ENCODE data around the gene GPR17.

GPR17 gene

DNA sequence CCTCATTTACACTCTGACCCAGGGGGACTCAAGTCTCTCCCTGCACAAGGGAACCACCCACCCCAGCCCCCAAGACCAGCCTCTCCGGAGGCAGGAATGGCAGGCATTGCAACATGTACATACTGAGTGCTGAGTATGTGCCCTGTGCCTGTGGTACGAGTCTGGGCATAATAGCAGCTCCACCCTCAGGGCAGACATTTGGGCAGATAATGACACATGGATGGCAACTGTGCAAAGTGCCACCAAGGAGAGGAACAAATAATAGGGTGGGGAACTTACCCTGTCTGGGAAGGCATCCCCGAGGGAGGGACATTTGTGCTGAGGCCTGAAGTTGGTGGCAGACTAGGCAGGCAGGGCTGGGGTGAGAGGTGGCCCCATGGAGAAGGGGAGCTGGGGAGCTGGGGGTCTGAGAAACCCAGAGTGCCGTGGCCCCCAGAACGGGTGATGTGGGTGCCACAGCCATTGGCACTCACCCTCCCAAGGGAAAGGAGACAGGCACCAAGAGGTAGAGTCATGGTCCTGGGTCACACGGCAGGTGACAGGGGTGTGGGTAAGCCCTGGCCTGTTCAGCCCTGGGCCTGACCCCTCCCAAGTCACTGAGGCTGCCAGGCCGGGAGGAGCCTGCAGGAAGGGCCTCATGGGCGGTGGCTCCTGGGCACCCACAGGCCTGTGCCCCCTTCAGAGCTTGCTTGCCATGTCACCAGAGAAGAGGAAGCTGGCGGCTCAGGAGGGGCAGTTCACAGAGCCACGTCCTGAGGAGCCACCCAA, 15.7 kb upstream of the GPR17 start:
- TF ChIP-seq GATA1 (IDR thresholded peaks at IDR 0.05; ENCODE audit: low read depth, low read length) (no peak), POLR2A (IDR thresholded peaks at IDR 0.05; ENCODE audit: low read length) (no peak)

DNA sequence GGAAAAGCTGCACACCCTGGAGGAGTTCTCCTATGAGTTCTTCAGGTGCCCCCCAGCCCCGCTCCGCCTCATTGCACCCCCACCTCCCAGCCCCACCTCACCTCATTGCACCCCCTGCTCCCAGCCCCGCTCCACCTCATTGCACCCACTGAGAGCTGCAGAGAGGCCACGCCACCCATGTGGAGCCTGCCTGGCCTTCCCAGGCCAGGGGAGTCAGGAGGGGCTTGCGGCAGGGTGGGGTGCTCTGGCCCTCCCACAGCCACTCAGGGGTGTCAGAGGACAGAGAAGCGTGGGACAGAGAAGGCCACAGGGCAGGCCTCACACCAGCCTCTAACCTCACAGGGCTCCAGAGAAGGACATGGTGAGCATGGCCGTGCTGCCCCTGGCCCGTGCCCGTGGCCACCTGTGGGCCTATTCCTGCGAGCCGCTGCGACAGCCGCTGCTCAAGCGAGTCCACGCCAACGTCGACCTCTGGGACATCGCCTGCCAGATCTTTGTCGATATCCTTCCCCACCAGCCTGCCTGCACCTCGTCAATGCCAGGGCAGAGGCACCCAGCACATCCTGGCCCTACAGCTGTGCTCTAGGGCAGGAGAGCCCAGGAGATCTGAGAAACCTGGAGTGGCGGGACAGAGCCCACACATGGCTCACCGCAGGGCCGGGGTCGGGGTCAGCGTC, 15.0 kb upstream of the GPR17 start:
- no peak for DNase-seq
- TF ChIP-seq POLR2A (IDR thresholded peaks at IDR 0.05; ENCODE audit: low read length), result no peak
- no peak for TF ChIP-seq GATA1 (IDR thresholded peaks at IDR 0.05; ENCODE audit: low read depth, low read length)

More for the DNA sequence above, 15.7 kb upstream of the GPR17 start:
- no peak for DNase-seq

DNA sequence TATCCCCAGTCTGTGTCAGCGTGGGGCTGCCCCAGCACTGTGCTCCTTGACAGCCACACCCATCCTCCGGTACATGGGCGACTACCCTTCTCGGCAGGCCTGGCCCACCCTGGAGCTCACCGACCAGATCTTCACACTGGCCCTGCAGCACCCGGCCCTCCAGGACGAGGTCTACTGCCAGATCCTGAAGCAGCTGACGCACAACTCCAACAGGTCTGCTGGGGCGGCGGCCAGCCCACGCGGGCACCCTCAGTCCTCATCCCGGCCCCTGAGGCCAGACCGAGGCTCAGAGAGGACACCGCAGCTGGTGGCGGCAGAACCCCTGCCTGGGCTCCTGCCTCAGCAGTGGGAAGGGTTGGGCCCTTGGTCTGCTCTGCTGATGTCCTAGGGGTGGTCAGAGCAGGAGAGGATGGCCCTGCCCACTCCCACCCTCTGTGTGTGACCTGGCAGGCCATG, 14.4 kb upstream of the GPR17 start:
- no peak for DNase-seq
- no peak for TF ChIP-seq POLR2A (IDR thresholded peaks at IDR 0.05; ENCODE audit: low read length)
- TF ChIP-seq GATA1 (IDR thresholded peaks at IDR 0.05; ENCODE audit: low read depth, low read length), result no peak

DNA sequence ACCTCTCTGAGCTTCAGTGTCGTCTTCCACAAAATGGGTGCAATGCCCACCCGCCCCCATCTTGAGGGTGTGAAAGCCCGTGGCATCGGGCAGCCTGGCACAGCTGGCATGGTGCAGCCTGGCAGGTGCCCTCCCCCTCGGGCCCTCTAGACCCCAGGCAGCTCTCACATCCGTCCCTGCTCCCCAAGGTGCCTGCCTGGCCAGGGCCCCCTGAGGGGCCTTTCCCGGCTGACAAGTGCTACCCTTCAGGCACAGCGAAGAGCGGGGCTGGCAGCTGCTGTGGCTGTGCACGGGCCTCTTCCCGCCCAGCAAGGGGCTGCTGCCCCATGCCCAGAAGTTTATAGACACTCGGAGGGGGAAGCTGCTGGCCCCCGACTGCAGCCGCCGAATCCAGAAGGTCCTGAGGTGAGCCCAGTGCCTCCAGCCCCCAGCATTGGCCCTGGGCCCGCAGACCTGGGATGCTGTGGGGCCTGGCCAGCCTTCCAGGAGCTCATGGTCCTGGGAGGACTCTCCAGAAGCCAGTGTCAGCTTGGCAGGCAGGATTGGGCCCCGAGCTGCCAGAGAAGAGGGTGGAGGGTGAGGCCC, 13.9 kb upstream of the GPR17 start:
- DNase-seq, result no peak
- TF ChIP-seq GATA1 (IDR thresholded peaks at IDR 0.05; ENCODE audit: low read depth, low read length), result no peak
- TF ChIP-seq POLR2A (IDR thresholded peaks at IDR 0.05; ENCODE audit: low read length), result no peak

DNA sequence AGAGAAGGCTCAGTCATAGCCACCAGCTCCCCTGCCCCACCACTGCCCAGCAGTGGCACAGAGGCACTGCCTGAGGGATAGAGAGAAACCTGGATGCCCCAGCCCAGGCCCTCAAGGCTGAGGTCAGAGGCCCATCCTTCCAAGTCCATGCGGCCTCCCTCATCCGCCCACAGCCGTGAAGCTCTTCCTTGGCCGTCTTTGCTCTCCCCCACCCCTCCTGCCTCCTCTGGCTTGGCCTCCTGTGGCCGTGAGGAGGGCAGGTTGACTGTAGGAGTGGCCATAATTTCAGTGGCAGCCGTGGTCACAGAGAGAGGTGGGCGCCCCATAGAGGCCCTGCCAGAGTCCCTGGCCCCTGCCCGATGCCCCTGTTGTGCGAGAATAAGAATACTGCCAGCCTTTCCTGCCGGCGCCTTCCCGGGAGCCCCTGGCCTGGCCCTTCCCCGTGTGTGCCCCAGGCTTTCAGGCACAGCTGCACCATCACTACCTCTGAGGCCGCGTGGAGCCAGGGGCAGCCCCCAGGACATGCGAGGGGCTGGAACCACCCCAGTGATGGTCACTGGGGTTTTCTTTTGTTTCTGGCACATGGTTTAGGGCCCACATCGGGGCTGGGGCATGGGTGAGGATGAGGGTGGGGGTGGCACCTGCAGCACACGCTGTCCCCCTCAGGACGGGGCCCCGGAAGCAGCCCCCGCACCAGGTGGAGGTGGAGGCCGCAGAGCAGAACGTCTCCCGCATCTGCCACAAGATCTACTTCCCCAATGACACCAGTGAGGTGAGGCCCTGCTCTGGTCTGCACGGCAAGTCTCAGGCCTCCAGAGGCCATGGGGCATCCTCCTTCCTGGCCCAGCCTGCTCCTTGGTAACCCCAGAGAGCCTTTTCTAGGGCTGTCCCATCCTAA, 13.1 kb upstream of the GPR17 start:
- no peak for TF ChIP-seq POLR2A (IDR thresholded peaks at IDR 0.05; ENCODE audit: low read length)
- TF ChIP-seq GATA1 (IDR thresholded peaks at IDR 0.05; ENCODE audit: low read depth, low read length), result no peak
- no peak for DNase-seq

DNA sequence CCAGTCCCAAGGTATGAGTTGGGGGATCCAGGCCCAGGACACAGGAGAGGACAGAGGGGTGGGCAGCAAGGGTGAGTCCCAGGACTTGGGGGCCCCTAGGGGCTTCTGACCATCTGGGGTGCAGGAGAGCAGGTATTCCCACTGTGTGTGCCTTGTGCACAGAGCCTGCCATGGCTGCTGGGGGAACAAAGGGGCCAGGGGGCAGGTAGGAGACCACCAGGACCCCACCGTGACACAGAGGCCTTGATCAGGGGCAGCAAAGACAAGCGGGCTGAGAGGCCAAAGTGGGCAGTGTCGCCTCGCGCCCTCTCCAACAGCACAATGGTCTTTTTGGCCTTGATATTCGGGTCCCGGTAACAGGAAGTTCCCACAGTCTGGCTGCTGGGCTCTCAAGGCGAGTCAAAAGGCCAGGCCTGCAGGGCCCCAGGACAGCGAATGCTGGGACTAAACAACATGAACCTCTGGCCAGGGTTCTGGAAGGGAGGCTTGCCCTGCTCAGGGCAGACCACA, 12.3 kb upstream of the GPR17 start:
- DNase-seq, result no peak
- TF ChIP-seq POLR2A (IDR thresholded peaks at IDR 0.05; ENCODE audit: low read length) (no peak), GATA1 (IDR thresholded peaks at IDR 0.05; ENCODE audit: low read depth, low read length) (no peak)

DNA sequence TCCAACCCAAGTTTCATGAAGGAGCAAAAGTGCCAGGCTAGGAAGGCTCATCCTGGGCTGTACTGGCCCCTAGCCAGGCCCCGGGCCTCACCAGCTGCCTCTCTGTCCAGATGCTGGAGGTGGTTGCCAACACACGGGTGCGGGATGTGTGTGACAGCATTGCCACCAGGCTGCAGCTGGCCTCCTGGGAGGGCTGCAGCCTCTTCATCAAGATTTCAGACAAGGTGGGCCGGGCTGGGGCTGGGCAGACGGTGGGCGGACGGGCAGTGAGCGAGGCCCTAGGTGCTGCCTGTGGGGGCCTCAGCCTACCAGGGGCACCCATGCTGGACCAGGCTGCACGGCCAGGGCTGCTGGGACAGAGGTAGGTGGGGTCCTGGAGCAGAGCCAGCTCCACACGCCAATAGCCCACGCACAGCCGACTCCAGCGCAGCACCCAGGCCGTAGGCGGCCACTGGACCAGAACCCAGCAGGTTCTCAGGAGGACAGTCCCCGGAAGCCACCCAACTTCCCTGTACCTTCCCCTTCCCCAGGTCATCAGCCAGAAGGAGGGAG, 11.8 kb upstream of the GPR17 start:
- DNase-seq, result no peak

DNA sequence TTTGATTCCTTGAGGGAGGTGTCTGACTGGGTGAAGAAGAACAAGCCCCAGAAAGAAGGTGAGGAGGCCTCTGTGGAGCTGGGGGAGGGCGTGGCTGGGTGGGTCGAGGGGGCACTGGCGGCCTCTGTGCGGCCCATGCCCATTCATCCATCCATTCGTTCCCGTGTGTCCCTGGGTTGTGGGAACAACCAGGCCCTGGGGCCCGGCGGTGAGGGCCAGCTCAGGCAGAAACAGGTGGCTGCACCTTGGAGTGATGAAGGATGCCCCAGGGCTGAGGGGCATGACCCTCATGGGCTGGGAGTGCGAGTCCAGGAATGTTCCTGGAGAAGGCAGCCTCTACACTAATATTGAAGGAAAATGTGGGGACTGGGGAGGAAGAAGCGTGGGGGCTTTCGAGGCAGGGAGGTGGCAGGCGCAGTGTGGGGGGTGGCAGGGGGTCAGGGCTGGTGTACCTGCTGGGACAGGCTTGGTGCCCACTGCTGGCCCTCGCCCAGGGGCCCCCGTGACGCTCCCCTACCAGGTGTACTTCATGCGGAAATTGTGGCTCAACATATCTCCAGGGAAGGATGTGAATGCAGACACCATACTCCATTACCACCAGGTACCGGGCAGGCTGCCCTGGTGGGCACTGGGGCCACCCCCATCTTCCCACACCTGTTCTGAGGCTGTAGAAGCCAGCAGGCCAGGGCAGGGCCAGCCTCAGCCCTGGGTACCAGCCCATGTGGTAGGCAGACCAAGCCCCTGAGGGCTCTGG, 11.2 kb upstream of the GPR17 start:
- no peak for TF ChIP-seq GATA1 (IDR thresholded peaks at IDR 0.05; ENCODE audit: low read depth, low read length)
- TF ChIP-seq POLR2A (IDR thresholded peaks at IDR 0.05; ENCODE audit: low read length), result no peak
- no peak for DNase-seq

More for the DNA sequence above, 11.8 kb upstream of the GPR17 start:
- TF ChIP-seq GATA1 (IDR thresholded peaks at IDR 0.05; ENCODE audit: low read depth, low read length), result no peak
- TF ChIP-seq POLR2A (IDR thresholded peaks at IDR 0.05; ENCODE audit: low read length), result no peak

DNA sequence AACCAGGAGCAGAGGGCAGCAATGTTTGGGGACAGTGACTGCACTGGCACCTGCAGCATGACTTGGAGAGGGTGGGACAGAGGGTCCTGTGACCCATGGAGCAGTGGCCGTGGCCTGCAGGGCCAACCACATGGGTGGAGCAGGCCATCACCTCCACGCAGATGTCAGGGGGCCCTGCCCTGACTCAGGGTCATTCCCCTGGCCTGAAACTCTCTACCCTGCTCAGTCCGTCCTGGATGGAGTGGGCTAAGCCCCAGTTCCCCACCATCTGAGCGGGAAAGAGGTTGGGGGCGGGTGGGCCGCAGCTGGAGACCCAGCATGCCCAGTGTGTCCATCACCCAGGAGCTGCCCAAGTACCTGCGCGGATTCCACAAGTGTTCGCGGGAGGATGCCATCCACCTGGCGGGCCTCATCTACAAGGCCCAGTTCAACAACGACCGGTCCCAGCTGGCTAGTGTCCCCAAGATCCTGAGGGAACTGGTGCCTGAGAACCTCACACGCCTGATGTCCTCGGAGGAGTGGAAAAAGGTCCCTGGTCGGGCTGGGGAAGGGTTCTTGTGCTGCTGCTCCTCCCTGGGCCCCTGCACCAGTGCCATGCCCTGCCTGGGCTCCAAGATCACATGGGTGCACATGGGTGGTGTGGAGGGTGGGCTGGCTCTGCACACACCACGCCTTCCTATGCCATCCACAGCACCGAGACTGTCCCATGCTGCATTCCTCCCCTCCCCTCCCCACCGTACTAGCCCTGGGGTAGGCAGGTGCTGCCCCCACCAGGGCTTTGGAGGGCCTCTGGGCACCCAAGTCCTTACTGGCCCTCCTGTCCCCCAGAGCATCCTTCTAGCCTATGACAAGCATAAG, 10.3 kb upstream of the GPR17 start:
- no peak for DNase-seq
- TF ChIP-seq POLR2A (IDR thresholded peaks at IDR 0.05; ENCODE audit: low read length) (no peak), GATA1 (IDR thresholded peaks at IDR 0.05; ENCODE audit: low read depth, low read length) (no peak)

DNA sequence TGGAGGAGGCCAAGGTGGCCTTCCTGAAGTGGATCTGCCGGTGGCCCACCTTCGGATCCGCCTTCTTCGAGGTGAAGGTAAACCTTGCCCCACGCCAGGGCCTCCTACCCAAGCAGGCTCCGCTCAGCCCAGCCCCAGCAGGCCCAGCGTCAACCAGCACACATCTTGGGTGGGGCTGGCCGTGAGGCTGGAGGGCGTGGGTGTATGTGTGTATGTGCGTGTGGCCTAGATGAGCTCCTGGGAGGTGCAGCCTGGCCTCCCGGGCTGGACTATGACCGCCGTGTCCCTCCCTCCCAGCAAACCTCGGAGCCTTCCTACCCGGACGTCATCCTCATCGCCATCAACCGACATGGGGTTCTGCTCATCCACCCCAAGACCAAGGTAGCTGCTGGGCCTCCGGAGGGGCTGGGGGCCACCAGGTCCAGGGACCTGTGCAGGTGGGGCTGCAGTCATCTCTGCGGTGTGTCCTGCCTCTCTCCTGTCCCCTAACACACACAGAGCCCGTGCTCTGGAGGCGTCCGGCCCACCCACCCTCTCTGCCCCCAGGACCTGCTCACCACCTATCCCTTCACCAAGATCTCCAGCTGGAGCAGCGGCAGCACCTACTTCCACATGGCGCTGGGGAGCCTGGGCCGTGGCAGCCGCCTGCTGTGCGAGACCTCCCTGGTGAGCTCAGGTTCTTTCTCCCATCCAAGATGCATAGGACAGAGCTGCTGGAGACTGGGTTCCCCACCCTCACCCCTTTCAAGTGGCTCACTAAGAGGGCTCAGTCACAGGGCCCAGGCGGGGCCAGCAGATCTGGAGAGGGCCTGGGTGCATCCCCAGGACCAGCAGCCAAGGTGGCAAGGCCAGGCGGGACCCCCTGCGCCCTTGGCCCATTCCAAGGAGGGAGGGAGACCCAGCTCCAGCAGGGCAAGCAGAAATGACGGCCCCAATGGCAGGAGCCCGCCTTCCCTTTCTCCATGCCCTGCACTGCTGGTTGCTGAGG, 9.4 kb upstream of the GPR17 start:
- TF ChIP-seq GATA1 (IDR thresholded peaks at IDR 0.05; ENCODE audit: low read depth, low read length), result no peak
- no peak for TF ChIP-seq POLR2A (IDR thresholded peaks at IDR 0.05; ENCODE audit: low read length)
- no peak for DNase-seq

DNA sequence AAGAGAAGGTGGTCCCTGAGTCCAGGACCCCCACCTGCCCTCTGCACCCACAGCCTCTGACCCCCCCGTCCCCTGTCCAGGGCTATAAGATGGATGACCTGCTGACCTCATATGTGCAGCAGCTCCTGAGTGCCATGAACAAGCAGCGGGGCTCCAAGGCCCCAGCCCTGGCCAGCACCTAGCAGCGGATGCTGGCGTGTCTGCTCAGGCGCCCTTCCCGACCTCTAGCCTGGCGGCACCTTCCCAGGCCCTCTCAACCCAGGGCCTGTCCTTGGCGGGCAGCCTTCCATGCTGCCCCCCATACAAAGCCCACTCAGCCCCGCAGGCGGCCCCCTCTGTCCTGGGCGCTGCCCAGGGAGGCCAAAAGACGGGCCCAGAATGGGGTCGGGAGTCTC, 8.7 kb upstream of the GPR17 start:
- TF ChIP-seq GATA1 (IDR thresholded peaks at IDR 0.05; ENCODE audit: low read depth, low read length) (no peak), POLR2A (IDR thresholded peaks at IDR 0.05; ENCODE audit: low read length) (no peak)

More for the DNA sequence above, 8.7 kb upstream of the GPR17 start:
- DNase-seq, result no peak

Data from erythroblast (primary cell).